ENCODE data around the gene SGSH.

DNA sequence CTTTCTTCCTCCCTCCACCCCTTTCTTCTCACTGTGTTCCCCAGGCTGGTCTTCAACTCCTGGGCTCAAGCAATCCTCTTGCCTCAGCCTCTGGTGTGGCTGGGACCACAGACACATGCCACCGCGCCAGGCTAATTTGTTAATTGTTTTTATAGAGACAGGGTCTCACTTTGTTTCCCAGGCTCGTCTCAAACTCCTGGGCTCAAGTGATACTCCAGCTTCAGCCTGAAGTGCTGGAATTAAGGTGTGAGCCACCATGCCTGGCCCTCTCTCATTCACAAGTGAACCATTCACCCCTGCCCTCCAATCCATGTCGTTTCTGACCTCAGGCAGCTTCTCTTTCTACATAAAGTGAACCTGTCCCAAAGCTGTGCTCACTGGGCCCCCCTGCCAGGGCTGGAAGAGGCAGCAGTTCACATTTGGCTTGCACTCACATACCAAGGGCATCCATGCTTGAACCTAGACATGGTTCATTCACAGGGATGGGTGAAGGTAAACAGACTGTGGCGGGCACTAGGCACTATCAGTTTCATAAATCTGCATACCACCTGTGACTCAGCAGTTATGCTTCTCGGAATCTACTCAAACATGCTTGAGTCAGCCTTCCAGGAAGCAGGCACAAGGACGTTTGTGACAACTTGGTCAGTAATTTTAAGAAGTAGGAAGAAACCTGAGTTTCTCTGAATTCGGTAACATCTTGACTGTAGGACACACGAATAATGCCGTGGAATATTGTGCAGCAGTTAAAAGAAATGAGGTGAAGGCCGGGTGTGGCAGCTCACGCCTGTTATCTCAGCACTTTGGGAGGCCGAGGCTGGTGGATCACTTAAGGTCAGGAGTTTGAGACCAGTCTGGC lies 34.5 kb upstream of the SGSH start:
- TF ChIP-seq EZH2 (IDR thresholded peaks at IDR 0.05; ENCODE audit: insufficient read depth, poor library complexity, severe bottlenecking) (no peak), EZH2phosphoT487 (IDR thresholded peaks at IDR 0.05; ENCODE audit: insufficient read depth, low read depth) (0 out of 2 replicates have a peak, but pooled peaks have one; percentile 28)

All from GM23248 (cell line).